HepG2 (cell line): ENCODE results near the gene TMEM183A. TPM values are rescaled to one million over a fixed set of nuclear protein-coding genes. Genes with fewer than 3 reads are reported as not detected.
A peak's percentile ranks its signal among the peaks of the same experiment; 100 is the strongest.

Experiments used
- CEBPB ChIP-seq: IDR thresholded peaks from 2 replicates; pipeline ENCODE4 v1.6.1; 2011; ENCODE audit warnings: low read depth, low read length, improper control_type of control experiment, borderline replicate concordance
- GTF2F1 ChIP-seq: fragments of 150-350 bp; IDR thresholded peaks from 2 replicates; pipeline ENCODE4 v1.6.1; 2014; ENCODE audit warnings: low read length
- GZF1 ChIP-seq: sonication (generic); formaldehyde crosslinking; IDR thresholded peaks from 2 replicates; pipeline ENCODE4 v1.5.1; 2020; ENCODE audit warnings: mild to moderate bottlenecking, missing genetic modification reagents
- HNRNPUL1 ChIP-seq: fragments of 200-400 bp; formaldehyde crosslinking; IDR thresholded peaks from 2 replicates; pipeline ENCODE4 v1.6.1; 2017; ENCODE audit warnings: low read depth, mild to moderate bottlenecking, low read length, moderate library complexity
- MEIS1 ChIP-seq: sonication (generic); formaldehyde crosslinking; IDR thresholded peaks from 2 replicates; pipeline ENCODE4 v1.9.0; 2021; ENCODE audit warnings: mild to moderate bottlenecking, missing genetic modification reagents, moderate library complexity, borderline replicate concordance
- MEIS2 ChIP-seq: sonication (generic); formaldehyde crosslinking; IDR thresholded peaks from 2 replicates; pipeline ENCODE4 v1.9.0; 2021; ENCODE audit warnings: mild to moderate bottlenecking, missing genetic modification reagents
- NFE2L2 ChIP-seq: fragments of 150-350 bp; IDR thresholded peaks from 2 replicates; pipeline ENCODE4 v1.6.1; 2014; ENCODE audit warnings: low read length
- NKX3-1 ChIP-seq: sonication (generic); formaldehyde crosslinking; IDR thresholded peaks from 2 replicates; pipeline ENCODE4 v1.5.0; 2020; ENCODE audit warnings: missing genetic modification reagents
- NR1H2 ChIP-seq: sonication (generic); formaldehyde crosslinking; IDR thresholded peaks from 2 replicates; pipeline ENCODE4 v1.8.1; 2022; ENCODE audit warnings: low read depth, missing genetic modification reagents, borderline replicate concordance
- POLR2AphosphoS5 ChIP-seq: IDR thresholded peaks from 2 replicates; pipeline ENCODE4 v1.6.1; 2012; ENCODE audit warnings: low read depth, low read length
- RAD51 ChIP-seq: fragments of 450-650 bp; IDR thresholded peaks from 2 replicates; pipeline ENCODE4 v1.6.1; 2016; ENCODE audit warnings: borderline replicate concordance
- RFX1 ChIP-seq: fragments of 450-650 bp; IDR thresholded peaks from 2 replicates; pipeline ENCODE4 v1.6.1; 2017
- SOX13 ChIP-seq, 3 experiments: fragments of 450-650 bp in 1 of 3; sonication (generic) in 1 of 3; formaldehyde crosslinking in 1 of 3; IDR thresholded peaks in 2 of 3; conservative IDR thresholded peaks in 1 of 3; 2 replicates each; pipeline versions ENCODE4 v1.5.0 to v1.6.1; 2016 to 2020; ENCODE audit warnings: antibody characterized with exemption in 1 of 3, mild to moderate bottlenecking in 1 of 3, missing compliant biosample characterization in 1 of 3, missing genetic modification reagents in 1 of 3, moderate library complexity in 1 of 3
- TGIF2 ChIP-seq: IDR thresholded peaks from 2 replicates; pipeline ENCODE4 v1.6.1; 2016; ENCODE audit warnings: control low read depth, missing compliant biosample characterization
- ZBTB20 ChIP-seq: sonication (generic); formaldehyde crosslinking; IDR thresholded peaks from 2 replicates; pipeline ENCODE4 v1.8.1; 2023; ENCODE audit warnings: missing genetic modification reagents, low read depth, mild to moderate bottlenecking, borderline replicate concordance
- ZNF121 ChIP-seq: sonication (generic); formaldehyde crosslinking; IDR thresholded peaks from 2 replicates; pipeline ENCODE4 v1.5.0; 2020; ENCODE audit warnings: mild to moderate bottlenecking, missing genetic modification reagents
- ZNF124 ChIP-seq: sonication (generic); formaldehyde crosslinking; IDR thresholded peaks from 2 replicates; pipeline ENCODE4 v1.4.0; 2020; ENCODE audit warnings: missing genetic modification reagents
- ZNF430 ChIP-seq: sonication (generic); formaldehyde crosslinking; IDR thresholded peaks from 2 replicates; pipeline ENCODE4 v1.9.0; 2021; ENCODE audit warnings: mild to moderate bottlenecking, missing genetic modification reagents
- ZNF619 ChIP-seq: sonication (generic); formaldehyde crosslinking; IDR thresholded peaks from 2 replicates; pipeline ENCODE4 v1.4.0; 2020; ENCODE audit warnings: mild to moderate bottlenecking, missing genetic modification reagents
- ZSCAN21 ChIP-seq: sonication (generic); formaldehyde crosslinking; IDR thresholded peaks from 2 replicates; pipeline ENCODE4 v1.8.0; 2022; ENCODE audit warnings: mild to moderate bottlenecking, missing genetic modification reagents, moderate library complexity, borderline replicate concordance
- polyA plus RNA-seq, 8 experiments: library from polyadenylated mRNA; depleted of rRNA in 3 of 8; stranded (reverse) in 7 of 8; unstranded in 1 of 8; fragments of >200 nt; fragmentation: Illumina TruSeq in 4 of 8; extraction: Trizol in 4 of 8; gene quantifications; 2 replicates each; pipeline versions ENCODE4 v1.2.1 to v1.2.3, GENCODE V29; 2011 to 2016; ENCODE audit warnings: low read depth in 4 of 8, missing spikeins in 1 of 8, mixed read lengths in 1 of 8; ENCODE audit not compliant: insufficient read depth in 1 of 8
- total RNA-seq, 5 experiments: library from RNA; depleted of rRNA; stranded (reverse); fragments of >200 nt; fragmentation: Illumina TruSeq; extraction: Trizol; gene quantifications; 2 replicates each; pipeline ENCODE4 v1.2.3, GENCODE V29; 2016; ENCODE audit warnings: low read depth in 1 of 5
- TF ChIP-seq, protein P1 (sequence below): sonication (generic); formaldehyde crosslinking; IDR thresholded peaks from 2 replicates; pipeline ENCODE4 v1.4.0; 2020; ENCODE audit warnings: mild to moderate bottlenecking, missing genetic modification reagents
- TF ChIP-seq, protein P2 (sequence below): sonication (generic); formaldehyde crosslinking; IDR thresholded peaks from 2 replicates; pipeline ENCODE4 v1.4.0; 2020; ENCODE audit warnings: missing genetic modification reagents
- TF ChIP-seq, protein P3 (sequence below): sonication (generic); formaldehyde crosslinking; IDR thresholded peaks from 2 replicates; pipeline ENCODE4 v1.4.0; 2020; ENCODE audit warnings: missing genetic modification reagents
- TF ChIP-seq, protein P4 (sequence below): sonication (generic); formaldehyde crosslinking; IDR thresholded peaks from 2 replicates; pipeline ENCODE4 v1.8.0; 2022; ENCODE audit warnings: low read depth, missing genetic modification reagents

Gene TMEM183A
- total and polyA plus RNA-seq, 2 of the 13 experiments (the other 11 are each of a cell fraction or from before 2014, with no cell fraction given): 59.7 to 82.0 TPM

DNA sequence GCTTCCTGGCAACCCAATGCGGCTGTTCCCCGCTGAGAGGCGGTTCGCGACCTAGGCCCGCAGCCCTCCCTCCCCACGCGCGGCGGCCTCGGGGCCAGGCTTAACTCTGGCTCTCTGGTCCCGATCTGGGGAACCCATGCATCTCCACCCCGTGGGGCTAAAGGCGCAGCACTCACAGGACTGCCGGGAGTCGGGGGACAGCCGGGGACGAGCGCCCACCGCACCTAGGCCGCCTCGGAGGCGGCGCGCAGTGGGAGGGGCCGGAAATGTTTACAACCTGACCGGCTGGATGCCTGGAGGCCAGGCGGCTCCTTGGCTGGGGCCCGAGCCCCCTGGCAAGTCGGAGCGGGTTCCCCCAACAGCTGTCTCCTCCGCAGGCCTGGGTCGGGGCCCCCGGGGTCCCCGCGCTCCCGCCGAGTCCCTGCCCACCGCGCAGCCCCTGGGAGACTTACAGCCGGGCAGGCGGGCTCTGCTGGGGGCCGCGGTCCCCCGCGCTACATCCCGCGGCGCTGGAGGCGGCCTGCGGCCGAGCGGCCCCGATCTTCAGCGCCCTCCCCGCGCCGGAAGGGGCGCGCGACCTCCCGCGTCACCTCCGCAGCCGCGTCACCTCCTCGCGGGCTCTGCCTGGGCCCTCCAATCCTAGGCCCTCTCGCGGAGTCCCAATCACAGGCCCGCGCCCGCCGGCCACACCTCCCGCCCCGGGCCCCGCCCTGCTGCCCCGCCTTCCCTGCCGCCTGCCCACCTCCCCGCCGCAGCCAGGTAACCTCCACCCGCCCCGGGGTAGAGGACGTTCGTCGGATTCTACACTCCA is 49.2 kb upstream of the TMEM183A start, which contains the start of gene ADIPOR1 (continued):
- TF ChIP-seq SOX13 (IDR thresholded peaks at IDR 0.05): no peak
- no peak for TF ChIP-seq SOX13 (CRISPR knock-in tag; conservative IDR thresholded peaks at IDR 0.05 in 1 of 2, IDR thresholded peaks at IDR 0.05 in 1 of 2)
- no peak for TF ChIP-seq GTF2F1
- 0 out of 2 replicates have a peak, but pooled peaks have one; percentile 34 for TF ChIP-seq ZNF619
- TF ChIP-seq NFE2L2: no peak
- TF ChIP-seq POLR2AphosphoS5: peak; percentile 71
- no peak for TF ChIP-seq ZNF124 (CRISPR knock-in tag)
- TF ChIP-seq NKX3-1 (CRISPR knock-in tag): no peak
- no peak for TF ChIP-seq ZBTB20 (CRISPR knock-in tag)
- TF ChIP-seq, protein P1, sequence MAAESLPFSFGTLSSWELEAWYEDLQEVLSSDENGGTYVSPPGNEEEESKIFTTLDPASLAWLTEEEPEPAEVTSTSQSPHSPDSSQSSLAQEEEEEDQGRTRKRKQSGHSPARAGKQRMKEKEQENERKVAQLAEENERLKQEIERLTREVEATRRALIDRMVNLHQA (CRISPR knock-in tag): no peak
- TF ChIP-seq RAD51: no peak
- TF ChIP-seq ZSCAN21 (CRISPR knock-in tag): peak; percentile 65; the same call in 1 of the 2 replicates
- TF ChIP-seq, protein P2, sequence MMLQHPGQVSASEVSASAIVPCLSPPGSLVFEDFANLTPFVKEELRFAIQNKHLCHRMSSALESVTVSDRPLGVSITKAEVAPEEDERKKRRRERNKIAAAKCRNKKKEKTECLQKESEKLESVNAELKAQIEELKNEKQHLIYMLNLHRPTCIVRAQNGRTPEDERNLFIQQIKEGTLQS: no peak
- TF ChIP-seq TGIF2 (CRISPR knock-in tag): no peak
- TF ChIP-seq, protein P3, sequence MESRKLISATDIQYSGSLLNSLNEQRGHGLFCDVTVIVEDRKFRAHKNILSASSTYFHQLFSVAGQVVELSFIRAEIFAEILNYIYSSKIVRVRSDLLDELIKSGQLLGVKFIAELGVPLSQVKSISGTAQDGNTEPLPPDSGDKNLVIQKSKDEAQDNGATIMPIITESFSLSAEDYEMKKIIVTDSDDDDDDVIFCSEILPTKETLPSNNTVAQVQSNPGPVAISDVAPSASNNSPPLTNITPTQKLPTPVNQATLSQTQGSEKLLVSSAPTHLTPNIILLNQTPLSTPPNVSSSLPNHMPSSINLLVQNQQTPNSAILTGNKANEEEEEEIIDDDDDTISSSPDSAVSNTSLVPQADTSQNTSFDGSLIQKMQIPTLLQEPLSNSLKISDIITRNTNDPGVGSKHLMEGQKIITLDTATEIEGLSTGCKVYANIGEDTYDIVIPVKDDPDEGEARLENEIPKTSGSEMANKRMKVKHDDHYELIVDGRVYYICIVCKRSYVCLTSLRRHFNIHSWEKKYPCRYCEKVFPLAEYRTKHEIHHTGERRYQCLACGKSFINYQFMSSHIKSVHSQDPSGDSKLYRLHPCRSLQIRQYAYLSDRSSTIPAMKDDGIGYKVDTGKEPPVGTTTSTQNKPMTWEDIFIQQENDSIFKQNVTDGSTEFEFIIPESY (CRISPR knock-in tag): no peak
- no peak for TF ChIP-seq NR1H2 (CRISPR knock-in tag)
- TF ChIP-seq, protein P4, sequence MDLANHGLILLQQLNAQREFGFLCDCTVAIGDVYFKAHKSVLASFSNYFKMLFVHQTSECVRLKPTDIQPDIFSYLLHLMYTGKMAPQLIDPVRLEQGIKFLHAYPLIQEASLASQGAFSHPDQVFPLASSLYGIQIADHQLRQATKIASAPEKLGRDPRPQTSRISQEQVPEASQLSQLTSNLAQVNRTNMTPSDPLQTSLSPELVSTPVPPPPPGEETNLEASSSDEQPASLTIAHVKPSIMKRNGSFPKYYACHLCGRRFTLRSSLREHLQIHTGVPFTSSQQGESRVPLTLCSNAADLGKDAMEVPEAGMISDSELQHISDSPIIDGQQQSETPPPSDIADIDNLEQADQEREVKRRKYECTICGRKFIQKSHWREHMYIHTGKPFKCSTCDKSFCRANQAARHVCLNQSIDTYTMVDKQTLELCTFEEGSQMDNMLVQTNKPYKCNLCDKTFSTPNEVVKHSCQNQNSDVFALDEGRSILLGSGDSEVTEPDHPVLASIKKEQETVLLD (CRISPR knock-in tag): no peak
- no peak for TF ChIP-seq ZNF121 (CRISPR knock-in tag)
- no peak for TF ChIP-seq MEIS1 (CRISPR knock-in tag)
- TF ChIP-seq MEIS2 (CRISPR knock-in tag): no peak; the same call in 1 of the 2 replicates
- TF ChIP-seq CEBPB: no peak
- no peak for TF ChIP-seq GZF1
- TF ChIP-seq RFX1: no peak
- no peak for TF ChIP-seq ZNF430 (CRISPR knock-in tag)
- no peak for TF ChIP-seq HNRNPUL1
